Right ventricle myocardium inferior (tissue), 1 donor: Measurements from ENCODE around the gene AGBL1. TPM values are rescaled to one million over a fixed set of nuclear protein-coding genes. Genes with fewer than 3 reads are reported as not detected.

ENCODE experiments used
- ATAC-seq: fragments of 200-7000 bp; cut with Tn5 transposase; one replicate; pipeline ENCODE4 v1.9.1; 2020; ENCODE audit warnings: mild to moderate bottlenecking, moderate library complexity
- DNase-seq: peaks from one replicate; pipeline ENCODE4 v3.0.0; 2021; ENCODE audit errors: missing footprints
- intact Hi-C: fragments of 100-400 bp; cut with DNase I; formaldehyde crosslinking; loops from one replicate; pipeline ENCODE4 v1.11.0; 2022
- total RNA-seq: library from RNA; stranded (reverse); fragmentation: NEBNext Ultra II Directional; extraction: Animal tissue kit (Norgen Biotek cat#: 25700); gene quantifications from one replicate; pipeline ENCODE4 v1.2.1, GENCODE V29; 2021
- donor health status: DM: no; HTN: yes; CAD: no; lungs with severe emphysema.

AGBL1 gene
- total RNA-seq, 1 donor from 2014 or later = not detected

- ATAC-seq = no peak
Measured at GRCh38 chr15:86349565-86349964, 269.9 kb downstream of the AGBL1 start.

GRCh38 chr15:86353213-86353612, 273.5 kb downstream of the AGBL1 start:
- DNase-seq (no peak), ATAC-seq (no peak)
- intact Hi-C loops = no loop called here

More at GRCh38 chr15:86349565-86349964, 269.9 kb downstream of the AGBL1 start:
- intact Hi-C loops = no loop called here
- DNase-seq = no peak

GRCh38 chr15:86355361-86355760, 275.7 kb downstream of the AGBL1 start:
- ATAC-seq (no peak), DNase-seq (no peak)
- intact Hi-C loops = no loop called here

GRCh38 chr15:86355801-86356200, 276.1 kb downstream of the AGBL1 start:
- ATAC-seq = no peak
- intact Hi-C loops = no loop called here
- DNase-seq = no peak

- ATAC-seq (no peak), DNase-seq (no peak)
- intact Hi-C loops = no loop called here
Measured at GRCh38 chr15:86362555-86362954, 282.9 kb downstream of the AGBL1 start.

- DNase-seq (no peak), ATAC-seq (no peak)
- intact Hi-C loops = no loop called here
Measured at GRCh38 chr15:86373147-86373546, 293.5 kb downstream of the AGBL1 start.

GRCh38 chr15:86375733-86376280, 296.1 kb downstream of the AGBL1 start:
- intact Hi-C loops = no loop called here
- ATAC-seq = no peak
- DNase-seq = no peak

GRCh38 chr15:86377914-86378313, 298.2 kb downstream of the AGBL1 start:
- no peak for ATAC-seq
- DNase-seq = no peak
- intact Hi-C loops = no loop called here

GRCh38 chr15:86382341-86382740, 302.7 kb downstream of the AGBL1 start:
- no peak for DNase-seq

GRCh38 chr15:86383611-86384010, 303.9 kb downstream of the AGBL1 start:
- ATAC-seq (no peak), DNase-seq (no peak)
- intact Hi-C loops = no loop called here

More at GRCh38 chr15:86382341-86382740, 302.7 kb downstream of the AGBL1 start:
- intact Hi-C loops = no loop called here
- no peak for ATAC-seq

- DNase-seq (no peak), ATAC-seq (no peak)
- intact Hi-C loops = no loop called here
Measured at GRCh38 chr15:86384186-86384585, 304.5 kb downstream of the AGBL1 start.

GRCh38 chr15:86392296-86392695, 312.6 kb downstream of the AGBL1 start:
- intact Hi-C loops = loop anchor here (1.0 kb wide), 1 partner anchor 10 kb away; no protein-coding TSS in a partner anchor
- ATAC-seq (no peak), DNase-seq (no peak)

- no peak for ATAC-seq
- no peak for DNase-seq
- intact Hi-C loops = loop anchor here (1.0 kb wide), 1 partner anchor 9 kb away; no protein-coding TSS in a partner anchor
Measured at GRCh38 chr15:86392874-86393273, 313.2 kb downstream of the AGBL1 start.

- intact Hi-C loops = no loop called here
- DNase-seq = no peak
- no peak for ATAC-seq
Measured at GRCh38 chr15:86394866-86395265, 315.2 kb downstream of the AGBL1 start.

- ATAC-seq = peak; percentile 97
- intact Hi-C loops = no loop called here
- peak; percentile 71 for DNase-seq
Measured at GRCh38 chr15:86399041-86399954, 319.6 kb downstream of the AGBL1 start.

GRCh38 chr15:86403221-86403620, 323.6 kb downstream of the AGBL1 start:
- intact Hi-C loops = no loop called here
- no peak for DNase-seq
- ATAC-seq = no peak

GRCh38 chr15:86403914-86404583, 324.4 kb downstream of the AGBL1 start:
- ATAC-seq (no peak), DNase-seq (no peak)
- intact Hi-C loops = no loop called here

GRCh38 chr15:86408261-86408660, 328.6 kb downstream of the AGBL1 start:
- ATAC-seq = no peak
- DNase-seq = no peak
- intact Hi-C loops = no loop called here

GRCh38 chr15:86411916-86412315, 332.2 kb downstream of the AGBL1 start:
- ATAC-seq (no peak), DNase-seq (no peak)
- intact Hi-C loops = no loop called here

- intact Hi-C loops = no loop called here
Measured at GRCh38 chr15:86413191-86413590, 333.5 kb downstream of the AGBL1 start.

More at GRCh38 chr15:86413191-86413590, 333.5 kb downstream of the AGBL1 start:
- DNase-seq (no peak), ATAC-seq (no peak)
